ENCODE data around the gene TBC1D21. TPM values are rescaled to one million over a fixed set of nuclear protein-coding genes. Genes with fewer than 3 reads are reported as not detected.

TBC1D21 gene
- total and polyA plus RNA-seq, 2 of the 8 experiments (the other 6 are each of a cell fraction or from before 2014, with no cell fraction given): not detected

GRCh38 chr15:73923156-73923487, 49.8 kb downstream of the TBC1D21 start:
- Histone ChIP-seq H3K79me2 (ENCODE audit: control insufficient read depth in 1 of 2, insufficient read depth in 2 of 2, low read length in 2 of 2) (no peaks in the 10 kb centered on the region), H3K4me1 (replicated peaks in 1 of 4; ENCODE audit: control insufficient read depth in 3 of 4, insufficient read depth in 4 of 4, low read length in 3 of 4) (peaks cover 0 to 51% (median 36%) of the 10 kb centered on the region in 4 experiments; a peak in 6 of 7 replicates), H2BK12ac (ENCODE audit: low read depth, low read length) (peak overlapping the region; percentile 68; the same call in 1 of the 2 replicates), H2BK120ac (replicated peaks; ENCODE audit: low read depth, low read length) (peak overlapping the region; percentile 44), H4K91ac (replicated peaks; ENCODE audit: insufficient read length, low read length) (peak overlapping the region; percentile 58), H3K23me2 (ENCODE audit: low read depth, low read length) (peaks cover 12% of the 10 kb centered on the region), H3K36me3 (ENCODE audit: control insufficient read depth in 2 of 4, insufficient read depth in 4 of 4, low read length in 3 of 4) (peaks cover 0 to 10% (median 0%) of the 10 kb centered on the region in 4 experiments; a peak in 1 of 8 replicates), H3K79me1 (ENCODE audit: low read depth, low read length) (peaks cover 2% of the 10 kb centered on the region; the same call in 1 of the 2 replicates), H3K9me3 (ENCODE audit: insufficient read depth in 2 of 2, low read depth in 1 of 2, low read length in 1 of 2) (no peaks in the 10 kb centered on the region), H2AK5ac (ENCODE audit: low read depth, low read length) (peak overlapping the region; percentile 56; the same call in 1 of the 2 replicates), H4K5ac (ENCODE audit: insufficient read length, low read depth, low read length) (peak overlapping the region; percentile 52), H4K20me1 (replicated peaks in 1 of 2; ENCODE audit: control insufficient read depth in 1 of 2, insufficient read depth in 2 of 2, low read length in 2 of 2) (peaks cover 0 to 2% of the 10 kb centered on the region in 2 experiments), H4K8ac (ENCODE audit: extremely low read depth, insufficient read depth, low read length) (no peak overlapping the region), H2AFZ (ENCODE audit: low read length) (no peak overlapping the region), H3K4ac (replicated peaks; ENCODE audit: insufficient read length, low read depth, low read length) (peak overlapping the region; percentile 46), H3K4me3 (ENCODE audit: extremely low read depth in 1 of 4, insufficient read depth in 2 of 4, low read depth in 3 of 4, low read length in 4 of 4) (peak overlapping the region in 1 of 4 experiments; percentile 47; a peak in 2 of 8 replicates), H3K27ac (ENCODE audit: low read depth, low read length) (no peak overlapping the region), H2BK20ac (ENCODE audit: low read length) (peak overlapping the region; percentile 80), H3K56ac (replicated peaks; ENCODE audit: insufficient read length, low read depth, low read length) (no peak overlapping the region), H3K9ac (replicated peaks in 1 of 4; ENCODE audit: extremely low read depth in 1 of 4, low read depth in 3 of 4, low read length in 3 of 4) (no peak overlapping the region), H3K18ac (ENCODE audit: extremely low read depth, low read length) (peak overlapping the region; percentile 78), H3K14ac (ENCODE audit: insufficient read length) (no peak overlapping the region), H3K4me2 (ENCODE audit: insufficient read depth in 1 of 2, low read depth in 2 of 2, low read length in 2 of 2) (peak overlapping the region; percentile 59 to 87; a peak in 3 of 4 replicates), H2BK5ac (ENCODE audit: low read depth, low read length) (peak overlapping the region; percentile 77; the same call in 1 of the 2 replicates), H3K27me3 (replicated peaks in 1 of 4; ENCODE audit: control insufficient read depth in 3 of 4, extremely low read depth in 1 of 4, insufficient read depth in 3 of 4, low read length in 3 of 4) (peaks cover 0 to 6% (median 2%) of the 10 kb centered on the region in 4 experiments; a peak in 3 of 7 replicates), H3K23ac (ENCODE audit: insufficient read length) (no peak overlapping the region), H2BK15ac (ENCODE audit: low read length) (peak overlapping the region; percentile 83)
- TF ChIP-seq MAX (IDR thresholded peaks at IDR 0.05) (peak; percentile 7; the same call in 1 of the 2 replicates), RXRA (IDR thresholded peaks at IDR 0.05; ENCODE audit: insufficient read depth, low read depth, low read length) (no peak)
- FAIRE-seq (no peak), DNase-seq (ENCODE audit: low read depth in 1 of 2, low spot score in 2 of 2) (no peak)
- ChIA-PET CTCF (ENCODE audit: partially characterized antibody) (interaction anchor here (1.0 to 4.8 kb wide), 17 partner anchors 9 to 172 kb away, joined by 3 to 25 read pairs (median 7); partner anchors contain the start of gene TBC1D21), POLR2A (ENCODE audit: partially characterized antibody) (interaction anchor here (0.6 to 1.7 kb wide), 7 partner anchors 12 to 280 kb away, joined by 3 to 8 read pairs (median 3); partner anchors contain the start of genes INSYN1 and STRA6)
- WGBS, 2 experiments (ENCODE audit: extremely low coverage in 1 of 2, insufficient coverage in 1 of 2, insufficient read length in 1 of 2, insufficient replicate concordance in 2 of 2, low coverage in 1 of 2, low lambda C conversion rate in 2 of 2, missing lambda C conversion rate in 1 of 2): 53% methylated on average over 7 of the region's 7 CpGs; no CpG with 5 or more reads in 1 of the 2 experiments

Measured in H1 (cell line).